ENCODE measurements around the gene ZNF550.

GRCh38 chr19:57511484-57511883 lies 48.2 kb downstream of the ZNF550 start:
- TF ChIP-seq, protein P1, sequence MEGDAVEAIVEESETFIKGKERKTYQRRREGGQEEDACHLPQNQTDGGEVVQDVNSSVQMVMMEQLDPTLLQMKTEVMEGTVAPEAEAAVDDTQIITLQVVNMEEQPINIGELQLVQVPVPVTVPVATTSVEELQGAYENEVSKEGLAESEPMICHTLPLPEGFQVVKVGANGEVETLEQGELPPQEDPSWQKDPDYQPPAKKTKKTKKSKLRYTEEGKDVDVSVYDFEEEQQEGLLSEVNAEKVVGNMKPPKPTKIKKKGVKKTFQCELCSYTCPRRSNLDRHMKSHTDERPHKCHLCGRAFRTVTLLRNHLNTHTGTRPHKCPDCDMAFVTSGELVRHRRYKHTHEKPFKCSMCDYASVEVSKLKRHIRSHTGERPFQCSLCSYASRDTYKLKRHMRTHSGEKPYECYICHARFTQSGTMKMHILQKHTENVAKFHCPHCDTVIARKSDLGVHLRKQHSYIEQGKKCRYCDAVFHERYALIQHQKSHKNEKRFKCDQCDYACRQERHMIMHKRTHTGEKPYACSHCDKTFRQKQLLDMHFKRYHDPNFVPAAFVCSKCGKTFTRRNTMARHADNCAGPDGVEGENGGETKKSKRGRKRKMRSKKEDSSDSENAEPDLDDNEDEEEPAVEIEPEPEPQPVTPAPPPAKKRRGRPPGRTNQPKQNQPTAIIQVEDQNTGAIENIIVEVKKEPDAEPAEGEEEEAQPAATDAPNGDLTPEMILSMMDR (IDR thresholded peaks at IDR 0.05) = no peak
- no peak for TF ChIP-seq EP300 (IDR thresholded peaks at IDR 0.05)

All from esophagus muscularis mucosa (tissue), 3 donors.